PFSK-1 (cell line): ENCODE measurements around the gene CEP162.

ENCODE experiments used
- FOXP2 ChIP-seq: optimal IDR thresholded peaks from 2 replicates; pipeline ENCODE3; 2011; ENCODE audit warnings: borderline replicate concordance, control low read depth, inconsistent platforms; ENCODE audit not compliant: insufficient read depth; ENCODE audit errors: extremely low read length, extremely low read depth
- POLR2AphosphoS5 ChIP-seq: IDR thresholded peaks from 2 replicates; pipeline ENCODE4 v1.6.1; 2012; ENCODE audit warnings: low read depth, mild to moderate bottlenecking, control low read depth, low read length, moderate library complexity
- SIN3A ChIP-seq: IDR thresholded peaks from 2 replicates; pipeline ENCODE4 v1.6.1; 2012; ENCODE audit warnings: mild to moderate bottlenecking, low read length, moderate library complexity, borderline replicate concordance; ENCODE audit not compliant: insufficient read depth
- TAF1 ChIP-seq: IDR thresholded peaks from 2 replicates; pipeline ENCODE4 v1.6.1; 2012; ENCODE audit warnings: low read length, control low read depth, borderline replicate concordance; ENCODE audit not compliant: insufficient read depth
- TF ChIP-seq, protein P1 (sequence below), 2 experiments: IDR thresholded peaks; 2 replicates each; pipeline versions ENCODE4 v1.6.1 to v1.8.0; 2011 to 2012; ENCODE audit warnings: low read depth in 2 of 2, low read length in 2 of 2, control low read depth in 1 of 2, inconsistent platforms in 1 of 2, mild to moderate bottlenecking in 1 of 2, moderate library complexity in 1 of 2; ENCODE audit not compliant: insufficient read depth in 1 of 2

CEP162 gene

GRCh38 chr6:84182001-84182400 is 45.4 kb downstream of the CEP162 start:
- no peak for TF ChIP-seq POLR2AphosphoS5
- no peak for TF ChIP-seq SIN3A
- TF ChIP-seq FOXP2 = no peak
- TF ChIP-seq, protein P1, sequence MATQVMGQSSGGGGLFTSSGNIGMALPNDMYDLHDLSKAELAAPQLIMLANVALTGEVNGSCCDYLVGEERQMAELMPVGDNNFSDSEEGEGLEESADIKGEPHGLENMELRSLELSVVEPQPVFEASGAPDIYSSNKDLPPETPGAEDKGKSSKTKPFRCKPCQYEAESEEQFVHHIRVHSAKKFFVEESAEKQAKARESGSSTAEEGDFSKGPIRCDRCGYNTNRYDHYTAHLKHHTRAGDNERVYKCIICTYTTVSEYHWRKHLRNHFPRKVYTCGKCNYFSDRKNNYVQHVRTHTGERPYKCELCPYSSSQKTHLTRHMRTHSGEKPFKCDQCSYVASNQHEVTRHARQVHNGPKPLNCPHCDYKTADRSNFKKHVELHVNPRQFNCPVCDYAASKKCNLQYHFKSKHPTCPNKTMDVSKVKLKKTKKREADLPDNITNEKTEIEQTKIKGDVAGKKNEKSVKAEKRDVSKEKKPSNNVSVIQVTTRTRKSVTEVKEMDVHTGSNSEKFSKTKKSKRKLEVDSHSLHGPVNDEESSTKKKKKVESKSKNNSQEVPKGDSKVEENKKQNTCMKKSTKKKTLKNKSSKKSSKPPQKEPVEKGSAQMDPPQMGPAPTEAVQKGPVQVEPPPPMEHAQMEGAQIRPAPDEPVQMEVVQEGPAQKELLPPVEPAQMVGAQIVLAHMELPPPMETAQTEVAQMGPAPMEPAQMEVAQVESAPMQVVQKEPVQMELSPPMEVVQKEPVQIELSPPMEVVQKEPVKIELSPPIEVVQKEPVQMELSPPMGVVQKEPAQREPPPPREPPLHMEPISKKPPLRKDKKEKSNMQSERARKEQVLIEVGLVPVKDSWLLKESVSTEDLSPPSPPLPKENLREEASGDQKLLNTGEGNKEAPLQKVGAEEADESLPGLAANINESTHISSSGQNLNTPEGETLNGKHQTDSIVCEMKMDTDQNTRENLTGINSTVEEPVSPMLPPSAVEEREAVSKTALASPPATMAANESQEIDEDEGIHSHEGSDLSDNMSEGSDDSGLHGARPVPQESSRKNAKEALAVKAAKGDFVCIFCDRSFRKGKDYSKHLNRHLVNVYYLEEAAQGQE (IDR thresholded peaks at IDR 0.05; ENCODE audit: insufficient read depth in 1 of 2, low read depth in 2 of 2, low read length in 2 of 2) = no peak
- no peak for TF ChIP-seq TAF1

GRCh38 chr6:84177241-84177640 is 50.2 kb downstream of the CEP162 start:
- TF ChIP-seq, protein P1 (IDR thresholded peaks at IDR 0.05; ENCODE audit: insufficient read depth in 1 of 2, low read depth in 2 of 2, low read length in 2 of 2) = no peak
- TF ChIP-seq FOXP2 (no peak), TAF1 (no peak), SIN3A (no peak), POLR2AphosphoS5 (no peak)

- no peak for TF ChIP-seq SIN3A
- TF ChIP-seq FOXP2 = no peak
- TF ChIP-seq, protein P1 (IDR thresholded peaks at IDR 0.05; ENCODE audit: insufficient read depth in 1 of 2, low read depth in 2 of 2, low read length in 2 of 2) = no peak
- no peak for TF ChIP-seq TAF1
- TF ChIP-seq POLR2AphosphoS5 = no peak
Measured at GRCh38 chr6:84172574-84172973, 54.9 kb downstream of the CEP162 start.

GRCh38 chr6:84172080-84172479 is 55.4 kb downstream of the CEP162 start:
- TF ChIP-seq TAF1 (no peak), FOXP2 (no peak), POLR2AphosphoS5 (no peak), SIN3A (no peak)
- TF ChIP-seq, protein P1 (IDR thresholded peaks at IDR 0.05; ENCODE audit: insufficient read depth in 1 of 2, low read depth in 2 of 2, low read length in 2 of 2) = no peak

DNA sequence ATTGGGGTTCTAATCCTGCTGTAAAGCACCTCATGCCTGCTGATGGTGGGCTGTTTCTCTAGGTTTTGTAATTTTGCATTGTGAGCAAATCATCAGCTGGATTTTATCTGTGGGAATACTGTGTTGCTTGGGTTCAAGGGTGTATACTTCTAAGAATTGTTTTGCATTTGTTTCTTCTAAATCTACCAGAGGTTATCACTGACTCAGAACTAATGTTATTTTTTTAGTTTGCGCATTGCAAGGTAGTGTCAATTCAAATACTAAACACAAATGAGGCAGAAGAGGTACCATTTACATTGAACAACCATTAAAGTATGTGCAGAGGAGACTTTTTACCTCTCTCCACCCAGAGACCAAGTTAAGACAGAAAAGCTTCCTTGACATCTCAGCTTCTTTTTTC is 60.0 kb downstream of the CEP162 start:
- TF ChIP-seq SIN3A (no peak), FOXP2 (no peak), POLR2AphosphoS5 (no peak), TAF1 (no peak)
- TF ChIP-seq, protein P1 (IDR thresholded peaks at IDR 0.05; ENCODE audit: insufficient read depth in 1 of 2, low read depth in 2 of 2, low read length in 2 of 2) = no peak
